Activated naive CD4-positive, alpha-beta T cell treated with anti-CD3 and anti-CD28 coated beads, Interleukin-2, amount 50 U/mL, for 72 hours (primary cell): Measurements from ENCODE around the gene FARSB. TPM values are rescaled to one million over a fixed set of nuclear protein-coding genes. Genes with fewer than 3 reads are reported as not detected.
A peak's percentile ranks its signal among the peaks of the same experiment; 100 is the strongest.
"Not testable (repeated sequence)": the region's sequence is repeated elsewhere in the genome, so short reads cannot be mapped to it uniquely, and the experiment has no call there.

Source experiments
- ATAC-seq, 2 donors: fragments of 150-1000 bp; cut with Tn5 transposase; 2 replicates each; pipeline ENCODE4 v1.10.0; 2021; ENCODE audit warnings: mild to moderate bottlenecking in 2 of 2, moderate library complexity in 2 of 2
- DNase-seq, 2 donors: peaks; one replicate each; pipeline ENCODE4 v3.0.0; 2021 to 2022; ENCODE audit warnings: low spot score in 2 of 2
- H3K27ac Mint-ChIP-seq, 2 donors: one replicate each; pipeline ENCODE4 v1.8.0; 2022; ENCODE audit warnings: mild to moderate bottlenecking in 2 of 2, mixed read lengths in 2 of 2
- H3K36me3 Mint-ChIP-seq, 2 donors: one replicate each; pipeline ENCODE4 v1.8.0; 2022; ENCODE audit warnings: mixed read lengths in 2 of 2
- H3K9me3 Mint-ChIP-seq, 2 donors: one replicate each; pipeline ENCODE4 v1.8.0; 2022; ENCODE audit warnings: mixed read lengths in 2 of 2
- total RNA-seq, 2 donors: library from RNA; stranded (reverse); gene quantifications; one replicate each; pipeline ENCODE4 v1.2.3, GENCODE V29; 2022

Gene FARSB
- total RNA-seq: 10 to 100 TPM; 30.8 to 39.5 TPM

DNA sequence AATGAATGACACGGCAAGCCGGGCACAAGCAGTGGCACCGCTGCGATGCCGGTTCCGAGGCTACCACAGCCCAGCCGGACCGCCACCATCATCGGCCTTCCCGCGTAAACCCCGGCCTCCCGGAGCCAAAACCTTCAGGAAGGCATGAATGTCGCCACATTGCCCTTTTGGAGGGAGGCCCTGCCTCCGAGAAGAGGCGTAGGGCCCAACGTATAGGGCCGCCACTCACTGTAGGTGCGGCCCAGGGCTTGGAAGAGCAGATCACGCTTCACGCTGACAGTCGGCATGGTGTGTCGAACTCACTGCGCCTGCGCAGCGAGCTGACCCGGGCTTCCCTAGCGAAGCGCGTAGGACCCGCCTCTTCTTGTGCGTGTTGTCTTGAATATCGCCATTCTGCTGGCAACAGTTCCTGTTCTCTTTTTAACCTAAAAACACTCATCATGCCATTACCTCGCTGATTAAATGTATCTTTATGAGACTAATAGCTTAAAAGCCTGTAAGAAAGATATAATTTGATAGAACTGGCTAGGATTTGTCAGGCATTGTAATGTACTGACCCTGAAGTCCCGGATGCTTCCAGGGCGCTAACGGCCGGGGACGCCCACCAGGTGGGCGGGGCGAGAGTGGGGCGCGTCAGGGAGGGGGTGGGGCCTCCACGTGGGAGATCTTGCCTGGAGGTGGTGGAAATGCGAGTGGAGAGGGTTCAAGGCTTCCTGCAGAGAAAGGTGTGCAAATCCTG is at the start of gene FARSB:
Gene FARSB (minus strand): TSS at position 306 of the 739 bp plus-strand sequence. CDS start 19 bp downstream, at position 287.
- peak; percentile 88 to 90 for DNase-seq
- H3K9me3 Mint-ChIP-seq: no peaks in the 10 kb centered on the region
- H3K27ac Mint-ChIP-seq: peak within 1 kb of the TSS; percentile 99 to 100
- ATAC-seq: peak; percentile 93 to 96
- H3K36me3 Mint-ChIP-seq: peaks cover 10 to 20% of the 10 kb centered on the region in 2 donors

DNA sequence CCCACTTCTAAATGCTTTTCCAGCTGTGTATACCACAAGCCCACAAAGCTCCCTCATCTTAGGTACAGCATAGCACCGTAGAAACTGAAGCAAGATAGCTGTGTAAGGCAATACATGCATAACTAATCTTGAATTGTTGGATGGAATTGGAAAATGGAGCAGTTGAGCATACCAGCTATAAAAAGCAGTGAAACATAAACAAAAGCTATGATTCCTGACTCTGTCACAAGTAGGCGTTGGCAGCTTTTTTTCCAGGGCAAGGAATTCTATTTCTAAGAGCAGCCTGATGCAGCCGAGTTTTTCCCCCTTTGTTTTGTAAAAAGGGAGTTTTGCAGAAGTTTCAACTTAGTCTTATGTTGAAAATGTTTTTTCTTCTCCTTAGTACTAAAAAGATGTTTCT is 48.0 kb upstream of the FARSB start:
- H3K9me3 Mint-ChIP-seq: no peaks in the 10 kb centered on the region
- no peak overlapping the region for H3K27ac Mint-ChIP-seq
- ATAC-seq (no peak), DNase-seq (no peak)
- H3K36me3 Mint-ChIP-seq: no peaks in the 10 kb centered on the region

GRCh38 chr2:222703091-222703490 is 47.2 kb upstream of the FARSB start:
- H3K36me3 Mint-ChIP-seq: no peaks in the 10 kb centered on the region
- no peak overlapping the region for H3K27ac Mint-ChIP-seq
- no peaks in the 10 kb centered on the region for H3K9me3 Mint-ChIP-seq
- ATAC-seq (no peak), DNase-seq (no peak)

- ATAC-seq: peak; percentile 41 to 56
- DNase-seq: no peak
- no peaks in the 10 kb centered on the region for H3K36me3 Mint-ChIP-seq
- no peak overlapping the region for H3K27ac Mint-ChIP-seq
- H3K9me3 Mint-ChIP-seq: no peaks in the 10 kb centered on the region
These were observed 45.8 kb upstream of the FARSB start for GRCh38 chr2:222701721-222702131.

GRCh38 chr2:222701233-222701632 is 45.3 kb upstream of the FARSB start:
- ATAC-seq (no peak), DNase-seq (no peak)
- Mint-ChIP-seq H3K27ac (peak overlapping the region in 1 of 2 donors; percentile 56), H3K36me3 (no peaks in the 10 kb centered on the region), H3K9me3 (no peaks in the 10 kb centered on the region)

DNA sequence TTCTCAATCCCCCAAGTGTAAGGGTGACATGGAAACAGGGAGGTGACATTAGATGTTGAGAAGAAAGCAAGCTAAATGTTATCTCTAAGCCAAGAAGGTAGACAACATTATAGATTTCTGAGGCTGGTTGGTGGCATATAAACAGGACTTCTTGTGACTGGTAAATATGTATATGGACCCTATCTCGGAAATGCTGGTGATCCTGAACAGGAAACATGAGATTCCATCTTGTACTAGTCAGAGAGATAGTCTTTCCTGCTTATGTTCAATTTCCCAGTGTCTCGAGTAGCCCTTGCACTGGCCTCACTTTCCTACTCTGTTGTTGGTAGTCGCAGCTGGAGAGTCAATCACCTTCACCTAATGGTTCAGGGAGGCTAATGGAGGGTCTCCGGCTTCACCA is 42.4 kb upstream of the FARSB start:
- Mint-ChIP-seq H3K27ac (no peak overlapping the region), H3K36me3 (no peaks in the 10 kb centered on the region), H3K9me3 (no peaks in the 10 kb centered on the region)
- ATAC-seq (no peak), DNase-seq (no peak)

- H3K9me3 Mint-ChIP-seq: no peaks in the 10 kb centered on the region
- ATAC-seq: no peak
- H3K36me3 Mint-ChIP-seq: no peaks in the 10 kb centered on the region
- DNase-seq: no peak
- no peak overlapping the region for H3K27ac Mint-ChIP-seq
These were observed 37.9 kb upstream of the FARSB start for GRCh38 chr2:222693837-222694236.

DNA sequence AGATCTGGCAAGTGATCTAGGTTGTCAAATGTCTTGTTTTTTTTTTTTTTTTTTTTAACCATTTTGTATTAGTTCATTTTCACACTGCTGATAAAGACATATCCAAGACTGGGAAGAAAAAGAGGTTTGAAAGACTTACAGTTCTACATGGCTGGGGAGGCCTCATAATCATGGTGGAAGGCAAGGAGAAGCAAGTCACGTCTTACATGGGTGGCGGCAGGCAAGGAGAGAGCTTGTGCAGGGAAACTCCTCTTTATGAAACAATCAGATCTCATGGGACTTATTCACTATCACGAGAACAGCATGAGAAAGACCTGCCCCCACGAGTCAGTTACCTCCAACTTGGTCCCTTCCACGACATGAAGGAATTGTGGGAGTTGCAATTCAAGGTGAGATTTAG is 37.5 kb upstream of the FARSB start:
- not testable (repeated sequence) for ATAC-seq, H3K27ac Mint-ChIP-seq, H3K36me3 Mint-ChIP-seq

DNA sequence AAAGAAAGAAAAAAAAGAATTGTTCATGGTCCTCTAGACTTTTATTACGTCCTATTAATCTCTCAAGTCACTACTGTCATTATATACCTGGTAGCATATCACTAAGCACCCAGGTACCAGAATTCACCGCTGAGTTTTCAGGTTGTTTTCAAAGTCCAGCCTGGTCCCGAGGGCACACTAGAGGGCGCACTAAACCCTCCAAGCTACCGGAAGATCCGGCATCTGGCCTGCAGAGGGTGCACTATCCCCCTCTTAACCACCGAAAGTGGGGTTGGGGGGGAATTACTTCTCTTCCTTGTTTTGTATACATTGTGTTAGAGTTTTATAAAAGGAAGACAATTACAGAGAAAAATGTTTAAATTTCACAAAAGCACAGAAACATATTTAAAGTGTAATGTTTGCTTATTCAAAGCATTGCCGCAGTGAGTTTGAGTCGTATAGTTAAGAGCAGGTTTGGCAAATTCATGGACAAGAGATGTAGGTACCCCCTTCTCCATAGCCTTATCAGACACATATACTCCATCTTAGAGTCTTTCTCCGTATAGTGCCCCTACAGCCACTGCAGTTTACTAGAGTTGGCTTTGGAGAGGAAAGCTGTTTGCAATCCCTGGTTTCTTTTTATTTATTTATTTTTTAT is 34.8 kb upstream of the FARSB start:
- Mint-ChIP-seq H3K36me3 (no peaks in the 10 kb centered on the region), H3K27ac (no peak overlapping the region), H3K9me3 (no peaks in the 10 kb centered on the region)
- DNase-seq (peak in 1 of 2 donors; percentile 80), ATAC-seq (peak; percentile 91 to 96)

More for the DNA sequence above, 37.5 kb upstream of the FARSB start:
- not testable (repeated sequence) for H3K9me3 Mint-ChIP-seq, DNase-seq

DNA sequence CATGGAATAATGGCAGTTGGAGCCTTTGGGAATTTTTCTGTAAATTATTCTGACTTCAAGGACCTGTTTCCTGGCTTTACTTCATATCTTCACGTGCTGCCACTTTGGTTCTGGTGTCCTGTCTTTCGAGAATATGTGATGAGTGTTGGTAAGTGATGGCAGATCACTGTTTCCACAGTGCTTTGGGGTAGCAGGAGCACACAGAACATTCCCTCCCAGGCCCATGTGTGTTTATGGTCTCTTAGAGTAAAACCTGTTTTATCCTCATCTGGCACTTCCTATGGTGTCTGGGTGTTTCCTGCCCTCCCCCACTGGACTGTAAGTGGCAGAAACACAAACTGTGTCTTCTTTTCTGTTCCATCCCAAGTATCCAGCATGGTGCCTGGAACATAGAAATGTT is 33.4 kb upstream of the FARSB start:
- no peak overlapping the region for H3K27ac Mint-ChIP-seq
- no peaks in the 10 kb centered on the region for H3K9me3 Mint-ChIP-seq
- H3K36me3 Mint-ChIP-seq: no peaks in the 10 kb centered on the region
- DNase-seq (no peak), ATAC-seq (no peak)

DNA sequence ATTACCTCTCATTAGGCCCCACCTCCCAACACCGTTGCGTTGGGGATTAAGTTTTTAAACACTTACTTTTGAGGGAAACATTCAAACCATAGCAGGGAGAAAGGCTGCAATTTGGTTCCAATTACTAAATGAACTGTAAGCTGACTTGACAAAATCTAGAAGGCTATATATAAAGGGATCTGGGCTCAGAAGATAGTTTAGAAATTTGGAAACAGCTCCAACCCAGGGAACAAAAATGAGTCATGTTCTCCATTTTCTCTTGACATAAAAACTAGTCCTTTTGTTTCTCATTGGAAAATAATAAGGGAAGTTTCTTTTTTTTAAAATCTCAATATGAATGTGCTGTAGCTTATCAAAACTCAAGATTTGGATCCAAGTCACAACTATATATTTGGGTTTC is 33.0 kb upstream of the FARSB start:
- ATAC-seq (no peak), DNase-seq (no peak)
- no peak overlapping the region for H3K27ac Mint-ChIP-seq
- no peaks in the 10 kb centered on the region for H3K36me3 Mint-ChIP-seq
- no peaks in the 10 kb centered on the region for H3K9me3 Mint-ChIP-seq

DNA sequence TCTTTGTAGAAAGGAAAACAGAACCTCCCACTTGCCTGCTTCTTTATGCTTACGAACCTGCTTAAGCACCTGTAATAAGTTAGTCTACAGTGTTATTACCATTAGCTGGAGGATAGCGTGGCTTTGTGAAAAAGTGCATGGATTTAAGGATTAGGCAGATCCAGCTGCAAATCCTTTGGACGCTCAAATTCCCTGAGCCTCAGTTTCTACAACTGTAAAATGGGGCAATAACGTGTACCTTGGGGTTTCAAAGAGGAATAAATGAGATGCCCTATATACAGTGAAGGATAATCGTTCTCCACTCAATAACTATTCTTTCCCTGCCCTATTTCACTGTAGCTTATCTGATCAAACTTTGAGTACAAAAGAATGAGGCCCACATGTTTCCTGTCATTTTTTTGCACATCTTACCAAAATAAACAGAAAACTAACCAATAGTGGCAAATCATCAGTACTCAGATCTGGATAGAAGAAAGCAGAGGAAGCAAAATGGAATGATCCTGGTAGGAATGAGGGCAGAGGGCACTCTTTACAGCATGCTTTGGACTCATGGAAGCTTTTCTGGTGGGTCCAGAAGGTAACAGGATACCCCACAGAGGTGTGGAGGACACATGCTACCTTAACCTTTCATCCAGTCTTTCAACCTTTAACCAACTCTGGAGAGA is 30.3 kb upstream of the FARSB start:
- Mint-ChIP-seq H3K9me3 (no peaks in the 10 kb centered on the region), H3K27ac (no peak overlapping the region), H3K36me3 (no peaks in the 10 kb centered on the region)
- DNase-seq (no peak), ATAC-seq (no peak)

- Mint-ChIP-seq H3K36me3 (no peaks in the 10 kb centered on the region), H3K9me3 (no peaks in the 10 kb centered on the region), H3K27ac (no peak overlapping the region)
- no peak for ATAC-seq
- no peak for DNase-seq
These were observed 27.9 kb upstream of the FARSB start for GRCh38 chr2:222683805-222684204.

DNA sequence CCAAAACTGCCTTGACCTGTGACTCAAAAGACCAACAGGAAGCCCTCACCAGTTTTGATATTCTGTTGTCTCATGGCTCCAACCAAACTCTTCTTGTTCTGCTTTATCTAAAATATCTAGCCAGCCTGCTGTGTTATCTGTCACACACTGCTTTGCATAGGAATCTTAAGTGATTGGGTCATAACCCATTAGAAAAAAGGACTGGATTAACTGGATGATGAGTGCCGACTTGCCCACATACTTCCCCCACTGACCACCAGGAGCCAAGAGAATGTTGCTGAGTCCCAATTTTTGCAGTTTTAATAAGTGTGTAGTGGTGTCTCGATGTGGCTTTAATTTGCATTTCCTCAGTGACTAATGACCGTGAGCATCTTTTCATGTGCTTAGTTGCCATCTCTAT is 22.1 kb upstream of the FARSB start:
- H3K9me3 Mint-ChIP-seq: no peaks in the 10 kb centered on the region
- ATAC-seq: no peak
- no peak overlapping the region for H3K27ac Mint-ChIP-seq
- H3K36me3 Mint-ChIP-seq: no peaks in the 10 kb centered on the region
- DNase-seq: no peak

GRCh38 chr2:222673883-222674282 is 18.0 kb upstream of the FARSB start:
- ATAC-seq: no peak
- Mint-ChIP-seq H3K9me3 (no peaks in the 10 kb centered on the region), H3K27ac (no peak overlapping the region), H3K36me3 (peaks cover 0 to 14% of the 10 kb centered on the region in 2 donors)
- DNase-seq: no peak

DNA sequence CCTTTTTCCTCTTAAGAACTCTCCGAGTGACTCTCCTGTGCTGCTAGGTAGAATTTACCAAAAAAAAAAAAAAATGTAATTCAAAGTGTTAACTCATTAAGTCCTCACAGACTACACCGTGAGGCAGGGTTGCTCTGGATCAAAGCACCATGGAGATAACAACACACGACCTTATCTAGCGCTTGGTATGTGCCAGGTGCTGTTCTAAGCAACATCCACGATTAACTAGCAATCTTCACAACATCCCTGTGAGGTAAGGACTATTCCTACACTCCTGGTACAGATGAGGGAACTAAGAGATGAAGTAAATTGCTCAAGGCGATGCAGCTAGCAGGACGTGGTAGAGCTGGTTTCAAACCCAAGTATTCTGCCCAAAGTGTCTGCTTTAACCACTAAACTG is 17.4 kb upstream of the FARSB start:
- ATAC-seq (no peak), DNase-seq (no peak)
- H3K36me3 Mint-ChIP-seq: peaks cover 0 to 14% of the 10 kb centered on the region in 2 donors
- no peaks in the 10 kb centered on the region for H3K9me3 Mint-ChIP-seq
- H3K27ac Mint-ChIP-seq: no peak overlapping the region

DNA sequence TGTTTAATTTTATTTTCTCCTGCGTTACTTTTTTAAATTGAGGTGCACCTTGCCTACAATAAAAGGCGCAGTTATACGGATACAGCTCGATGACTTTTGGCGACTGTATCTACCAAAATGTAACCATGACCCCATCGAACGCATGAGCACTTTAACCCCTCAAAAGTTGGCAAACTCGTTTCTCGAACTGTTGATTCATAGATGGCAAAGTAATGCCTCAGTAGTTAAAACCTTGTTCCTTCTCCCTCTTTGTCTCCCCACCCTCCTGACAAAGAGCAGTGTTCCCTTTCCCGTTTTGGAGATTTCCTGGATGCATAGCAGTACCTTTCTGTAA is 16.1 kb upstream of the FARSB start:
- no peak for ATAC-seq
- no peak for DNase-seq
- no peak overlapping the region for H3K27ac Mint-ChIP-seq
- no peaks in the 10 kb centered on the region for H3K9me3 Mint-ChIP-seq
- H3K36me3 Mint-ChIP-seq: peaks cover 0 to 14% of the 10 kb centered on the region in 2 donors
